Heart left ventricle (tissue), 16 donors: ENCODE data around the gene RREB1. TPM values are rescaled to one million over a fixed set of nuclear protein-coding genes. Genes with fewer than 3 reads are reported as not detected.
"Not testable (repeated sequence)": the region's sequence is repeated elsewhere in the genome, so short reads cannot be mapped to it uniquely, and the experiment has no call there.

Experiments
- ATAC-seq, 4 donors: fragments of 200-7000 bp; cut with Tn5 transposase; one replicate each; pipeline ENCODE4 v1.9.1; 2020 to 2022; ENCODE audit warnings: moderate library complexity in 4 of 4, mild to moderate bottlenecking in 3 of 4, moderate number of reproducible peaks in 1 of 4
- DNase-seq, 5 donors: peaks; one replicate each; pipeline ENCODE4 v3.0.0-alpha.2; 2020
- H3K27ac ChIP-seq, 12 donors: fragments of 200-600 bp; sonication (generic) in 4 of 12; one replicate each; pipeline versions ENCODE4 v1.5.0 to v1.8.0; 2016 to 2022; ENCODE audit warnings: mild to moderate bottlenecking in 2 of 12
- H3K27me3 ChIP-seq, 9 donors: fragments of 200-600 bp; sonication (generic) in 2 of 9; one replicate each; pipeline versions ENCODE4 v1.5.1 to v1.8.0; 2016 to 2022; ENCODE audit warnings: mild to moderate bottlenecking in 3 of 9
- H3K36me3 ChIP-seq, 9 donors: fragments of 200-600 bp; sonication (generic) in 2 of 9; one replicate each; pipeline versions ENCODE4 v1.5.0 to v1.8.0; 2018 to 2022; ENCODE audit warnings: mild to moderate bottlenecking in 2 of 9
- H3K4me1 ChIP-seq, 12 donors: fragments of 200-600 bp; sonication (generic) in 4 of 12; one replicate each; pipeline versions ENCODE4 v1.5.0 to v1.8.0; 2016 to 2022; ENCODE audit warnings: mild to moderate bottlenecking in 3 of 12
- H3K4me3 ChIP-seq, 12 donors: fragments of 200-600 bp; sonication (generic) in 4 of 12; one replicate each; pipeline versions ENCODE4 v1.5.0 to v1.8.0; 2017 to 2022; ENCODE audit warnings: mild to moderate bottlenecking in 9 of 12, moderate library complexity in 4 of 12
- H3K9me3 ChIP-seq, 12 donors: fragments of 200-600 bp; sonication (generic) in 4 of 12; one replicate each; pipeline versions ENCODE4 v1.5.0 to v1.8.0; 2016 to 2022; ENCODE audit warnings: mild to moderate bottlenecking in 1 of 12
- POLR2A ChIP-seq, 2 donors: fragments of 450-650 bp; IDR thresholded peaks; one replicate each; pipeline ENCODE4 v1.6.1; 2017; ENCODE audit warnings: antibody characterized with exemption in 2 of 2, mild to moderate bottlenecking in 2 of 2, moderate library complexity in 2 of 2
- WGBS, 4 donors: extraction: QIAGEN DNeasy Blood & Tissue Kit in 2 of 4; methylation state at CpG; one replicate each; pipeline versions ENCODE4 v1.1.5 to v1.1.7; 2013 to 2018; 5-methylcytosine and 5-hydroxymethylcytosine counted together
- intact Hi-C, 10 donors: fragments of 100-400 bp; cut with DNase I; formaldehyde crosslinking; loops; one replicate each; pipeline versions ENCODE4 v1.11.1 to v1.14.2; 2022
- polyA plus RNA-seq, 2 donors: library from polyadenylated mRNA; stranded (reverse); fragments of 200-250 nt; gene quantifications; one replicate each; pipeline ENCODE4 v1.2.3, GENCODE V29; 2013
- total RNA-seq, 9 donors: library from RNA; depleted of rRNA in 2 of 9; stranded (reverse); fragments of >200 nt in 2 of 9; fragmentation: NEBNext Ultra II Directional in 3 of 9; extraction: Animal tissue kit (Norgen Biotek cat#: 25700) in 3 of 9; gene quantifications; one replicate each; pipeline versions ENCODE4 v1.1.0 to v1.2.4, GENCODE V29; 2016 to 2023
- TF ChIP-seq, protein P1 (sequence below), 12 donors: fragments of 200-600 bp; sonication (generic) in 4 of 12; IDR thresholded peaks; one replicate each; pipeline versions ENCODE4 v1.5.0 to v1.8.0; 2018 to 2022; ENCODE audit warnings: antibody characterized with exemption in 12 of 12, mild to moderate bottlenecking in 5 of 12
- donor health status: ischemic (EF 13 %, LVEDD 7.1; RV severe dilation, severe dysfunction).
- donor health status: healthy with polysubstance abuse.
- donor health status: DM: no; HTN: yes; CAD: no.
- donor health status: DM: no; HTN: no; CAD: no.
- donor health status: ischemic (EF 25% LVEDD 6.9; RV normal size, moderate dysfunction).
- donor health status: ischemic (EF 25% LVEDD 5.7; RV mildly dilated, moderate dysfunction).
- donor health status: healthy.
- donor health status: DM: yes; HTN: yes; CAD: no.
- donor health status: ischemic (EF 35%, LVEDD 5.7; RV mildly dilated, moderate dysfunction).
- donor health status: nonischemic (EF 11% LVEDD 7.7; RV severe dilation, severe dysfunction).
- donor health status: DM: yes; HTN: yes; CAD: no.
- donor health status: PGD.
- donor health status: ischemic (EF 29% LVEDD 5.4; RV normal size, mild dysfunction).
- donor health status: nonischemic (EF 23%, LVEDD 6.1; RV moderate dilation, normal function).

The RREB1 gene
- total and polyA plus RNA-seq, 11 donors = 8.7 to 49.4 (median 35.7) TPM

DNA sequence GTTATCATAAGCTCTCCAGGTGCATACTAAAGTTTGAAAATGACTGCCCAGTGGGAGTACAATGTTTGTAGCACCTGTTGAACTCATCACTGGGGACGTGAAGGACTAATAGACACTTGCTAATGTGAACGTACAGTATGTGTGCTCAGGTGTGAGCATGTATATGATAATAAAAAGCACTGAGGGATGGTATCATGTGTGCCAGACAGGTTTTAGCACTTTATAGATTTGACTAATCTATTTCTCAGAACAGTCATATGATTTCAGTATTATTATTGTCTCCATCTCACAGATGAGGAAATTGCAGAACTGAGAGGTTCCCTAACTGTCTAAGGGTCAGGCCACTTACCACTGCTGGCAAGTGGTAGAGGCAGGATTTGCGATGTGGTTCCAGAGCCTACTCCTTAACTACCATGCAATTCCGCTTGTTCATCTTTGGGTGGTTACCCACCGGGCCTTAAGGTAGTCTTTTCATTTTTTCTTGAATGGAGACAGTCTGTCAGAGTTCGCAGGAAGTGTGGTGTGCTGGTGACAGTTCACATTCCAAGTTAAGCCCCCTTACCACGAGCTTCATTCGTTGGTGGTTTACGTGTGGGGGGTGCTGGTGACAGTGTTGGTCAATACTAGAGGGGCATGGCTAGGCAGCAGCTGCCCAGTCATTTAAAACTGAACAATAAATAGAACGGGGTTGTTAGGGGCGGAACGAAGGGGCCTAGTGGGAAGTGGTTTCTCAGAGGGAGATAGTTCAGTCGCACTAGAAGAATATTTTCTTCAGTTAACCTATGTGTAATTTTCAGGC lies 46.8 kb downstream of the RREB1 start:
- H3K9me3 ChIP-seq = no peaks in the 10 kb centered on the region
- TF ChIP-seq, protein P1, sequence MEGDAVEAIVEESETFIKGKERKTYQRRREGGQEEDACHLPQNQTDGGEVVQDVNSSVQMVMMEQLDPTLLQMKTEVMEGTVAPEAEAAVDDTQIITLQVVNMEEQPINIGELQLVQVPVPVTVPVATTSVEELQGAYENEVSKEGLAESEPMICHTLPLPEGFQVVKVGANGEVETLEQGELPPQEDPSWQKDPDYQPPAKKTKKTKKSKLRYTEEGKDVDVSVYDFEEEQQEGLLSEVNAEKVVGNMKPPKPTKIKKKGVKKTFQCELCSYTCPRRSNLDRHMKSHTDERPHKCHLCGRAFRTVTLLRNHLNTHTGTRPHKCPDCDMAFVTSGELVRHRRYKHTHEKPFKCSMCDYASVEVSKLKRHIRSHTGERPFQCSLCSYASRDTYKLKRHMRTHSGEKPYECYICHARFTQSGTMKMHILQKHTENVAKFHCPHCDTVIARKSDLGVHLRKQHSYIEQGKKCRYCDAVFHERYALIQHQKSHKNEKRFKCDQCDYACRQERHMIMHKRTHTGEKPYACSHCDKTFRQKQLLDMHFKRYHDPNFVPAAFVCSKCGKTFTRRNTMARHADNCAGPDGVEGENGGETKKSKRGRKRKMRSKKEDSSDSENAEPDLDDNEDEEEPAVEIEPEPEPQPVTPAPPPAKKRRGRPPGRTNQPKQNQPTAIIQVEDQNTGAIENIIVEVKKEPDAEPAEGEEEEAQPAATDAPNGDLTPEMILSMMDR (IDR thresholded peaks at IDR 0.05) = no peak
- TF ChIP-seq POLR2A (IDR thresholded peaks at IDR 0.05) = no peak
- H3K4me1 ChIP-seq = peaks cover 7 to 90% (median 61%) of the 10 kb centered on the region in 12 donors
- 72 to 84% (median 79%) methylated on average over 13 of the region's 13 CpGs for WGBS, 4 donors
- intact Hi-C loops = loop anchor here in 1 of 10 donors (5.0 kb wide), 1 partner anchor 63 kb away; no protein-coding TSS in a partner anchor
- H3K27ac ChIP-seq = peak overlapping the region in 1 of 12 donors; percentile 65
- no peaks in the 10 kb centered on the region for H3K27me3 ChIP-seq
- H3K4me3 ChIP-seq = no peak overlapping the region
- ATAC-seq (peak in 2 of 4 donors; percentile 27 to 31), DNase-seq (no peak)
- no peaks in the 10 kb centered on the region for H3K36me3 ChIP-seq

DNA sequence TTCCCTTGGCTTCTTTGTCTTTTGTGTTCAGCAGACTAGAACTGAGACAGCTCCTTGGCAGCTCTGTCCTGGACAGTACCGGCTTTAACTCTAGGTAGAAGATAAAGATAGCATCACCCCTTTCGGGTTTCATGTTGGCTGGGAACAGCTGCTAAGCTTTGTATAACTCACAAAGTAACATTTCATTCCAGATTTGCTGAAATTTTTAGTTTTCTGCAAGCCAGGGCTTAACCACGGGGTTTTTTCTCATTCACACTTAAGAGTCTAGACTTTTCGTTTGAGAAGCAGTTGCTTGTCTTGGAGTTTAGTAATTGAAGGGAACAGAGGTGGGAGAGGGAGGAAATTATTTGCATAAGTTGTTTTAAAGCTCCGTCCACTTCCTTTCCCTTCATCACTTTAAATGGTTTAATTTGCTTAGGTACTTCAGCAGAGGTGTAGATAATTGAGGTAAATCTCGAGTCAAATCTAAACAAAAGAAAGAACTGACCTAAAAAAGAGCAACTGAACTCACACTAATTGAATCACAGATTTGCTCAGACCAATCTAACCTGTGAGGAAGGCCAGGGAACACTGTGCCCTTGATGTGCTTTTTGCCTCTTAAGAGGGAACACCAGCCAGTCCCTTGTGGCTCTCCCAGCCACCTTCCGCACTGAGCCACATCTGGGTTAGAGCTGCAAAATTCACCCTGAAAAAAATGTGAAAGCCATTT lies 48.3 kb downstream of the RREB1 start:
- no peak for TF ChIP-seq POLR2A (IDR thresholded peaks at IDR 0.05)
- TF ChIP-seq, protein P1 (IDR thresholded peaks at IDR 0.05) = no peak
- Histone ChIP-seq H3K4me1 (peaks cover 7 to 93% (median 64%) of the 10 kb centered on the region in 12 donors), H3K27ac (peak overlapping the region in 7 of 12 donors; percentile 6 to 65 (median 39)), H3K4me3 (no peak overlapping the region), H3K36me3 (no peaks in the 10 kb centered on the region), H3K27me3 (no peaks in the 10 kb centered on the region), H3K9me3 (no peaks in the 10 kb centered on the region)
- WGBS, 4 donors = 42 to 46% (median 45%) methylated on average over 7 of the region's 7 CpGs
- ATAC-seq (peak in 3 of 4 donors; percentile 35 to 37 (median 35)), DNase-seq (no peak)
- intact Hi-C loops = no loop called here

DNA sequence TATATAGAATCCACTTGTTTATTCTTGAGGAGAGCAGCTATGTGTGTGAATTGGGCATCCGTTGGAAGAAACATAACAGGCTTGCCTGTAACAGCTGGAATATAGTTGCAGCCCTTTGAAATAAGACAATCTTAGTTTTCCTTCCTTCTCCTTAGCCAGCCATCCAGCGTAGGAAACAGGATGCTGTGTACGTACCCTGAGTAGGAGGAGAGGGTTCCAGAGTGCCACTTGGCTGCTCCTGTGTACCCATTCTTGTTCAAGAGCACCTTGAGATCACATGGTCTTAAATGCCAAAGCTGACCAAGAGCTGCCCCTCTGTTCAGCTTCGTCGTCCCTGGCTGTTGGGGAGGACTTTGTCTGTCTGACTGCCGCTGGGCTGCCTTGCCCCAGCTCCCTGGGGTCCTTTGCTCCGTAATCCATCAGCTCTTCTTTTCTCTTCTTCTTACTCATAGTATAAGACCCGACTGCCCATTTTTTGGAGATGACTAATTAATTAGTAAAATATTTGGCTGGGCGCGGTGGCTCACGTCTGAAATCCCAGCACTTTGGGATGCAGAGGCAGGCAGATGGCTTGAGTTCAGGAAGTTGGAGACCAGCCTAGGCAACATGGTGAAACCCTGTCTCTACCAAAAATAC lies 49.0 kb downstream of the RREB1 start:
- Histone ChIP-seq H3K27ac (peak overlapping the region in 5 of 12 donors; percentile 6 to 65 (median 39)), H3K36me3 (no peaks in the 10 kb centered on the region), H3K4me3 (no peak overlapping the region), H3K27me3 (no peaks in the 10 kb centered on the region), H3K4me1 (peaks cover 6 to 92% (median 67%) of the 10 kb centered on the region in 12 donors), H3K9me3 (no peaks in the 10 kb centered on the region)
- TF ChIP-seq, protein P1 (IDR thresholded peaks at IDR 0.05) = no peak
- TF ChIP-seq POLR2A (IDR thresholded peaks at IDR 0.05) = no peak
- intact Hi-C loops = no loop called here
- no peak for DNase-seq
- ATAC-seq = peak in 2 of 4 donors; percentile 18 to 33
- 71 to 76% (median 74%) methylated on average over 11 of the region's 11 CpGs for WGBS, 4 donors

DNA sequence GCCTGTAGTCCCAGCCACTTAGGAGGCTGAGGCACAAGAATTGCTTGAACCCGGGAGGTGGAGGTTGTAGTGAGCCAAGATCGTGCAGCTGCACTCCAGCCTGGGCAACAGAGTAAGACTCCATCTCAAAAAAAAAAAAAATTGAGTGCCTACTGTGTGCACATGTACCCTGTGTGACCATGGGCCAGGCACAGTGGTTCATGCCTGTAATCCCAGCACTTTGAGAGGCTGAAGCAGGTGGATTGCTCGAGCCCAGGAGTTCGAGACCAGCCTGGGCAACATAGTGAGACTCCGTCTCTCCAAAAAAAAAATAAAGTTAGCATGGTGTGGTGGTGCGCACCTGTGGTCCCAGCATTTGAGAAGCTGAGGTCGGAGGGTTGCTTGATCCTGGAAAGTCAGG lies 49.5 kb downstream of the RREB1 start:
- Histone ChIP-seq H3K27ac (peak overlapping the region in 2 of 12 donors; percentile 39 to 65), H3K4me1 (peaks cover 3 to 91% (median 66%) of the 10 kb centered on the region in 12 donors)
- 96 to 97% (median 97%) methylated on average over 7 of the region's 7 CpGs for WGBS, 4 donors
- ATAC-seq, intact Hi-C loops, H3K36me3 ChIP-seq, DNase-seq, H3K9me3 ChIP-seq, H3K27me3 ChIP-seq, H3K4me3 ChIP-seq: not testable (repeated sequence)
